Stomach (tissue), 9 donors: ENCODE measurements around the gene PYHIN1. TPM values are rescaled to one million over a fixed set of nuclear protein-coding genes. Genes with fewer than 3 reads are reported as not detected.

ENCODE experiments used
- DNase-seq, 2 donors: peaks; one replicate each; pipeline versions ENCODE4 v3.0.0 to v3.0.0-alpha.2; 2013 to 2019
- H3K27ac ChIP-seq, 5 donors: fragments of 200-600 bp in 4 of 5; sonication (generic) in 4 of 5; one replicate each; pipeline ENCODE4 v1.5.1; 2013 to 2019; ENCODE audit warnings: mild to moderate bottlenecking in 1 of 5, moderate library complexity in 1 of 5
- H3K27me3 ChIP-seq, 3 donors: fragments of 200-600 bp; sonication (generic); one replicate each; pipeline ENCODE4 v1.5.1; 2017 to 2019; ENCODE audit warnings: mixed run types in 1 of 3
- H3K36me3 ChIP-seq, 4 donors: fragments of 200-600 bp; sonication (generic); 1 replicate in 3 of 4; 2 replicates in 1 of 4; pipeline ENCODE4 v1.5.1; 2016 to 2019
- H3K4me1 ChIP-seq, 4 donors: fragments of 200-600 bp; sonication (generic); one replicate each; pipeline ENCODE4 v1.5.1; 2016 to 2019
- H3K4me3 ChIP-seq, 4 donors: fragments of 200-600 bp; sonication (generic) in 3 of 4; one replicate each; pipeline ENCODE4 v1.5.1; 2016 to 2019; ENCODE audit warnings: mild to moderate bottlenecking in 1 of 4
- H3K9me3 ChIP-seq, 4 donors: fragments of 200-600 bp; sonication (generic); one replicate each; pipeline ENCODE4 v1.5.1; 2016 to 2019
- EP300 ChIP-seq: sonication (generic); formaldehyde crosslinking; IDR thresholded peaks from one replicate; pipeline ENCODE4 v1.6.1; 2017; ENCODE audit warnings: antibody characterized with exemption
- POLR2A ChIP-seq, 4 donors: fragments of 450-650 bp; IDR thresholded peaks; one replicate each; pipeline ENCODE4 v1.6.1; 2016; ENCODE audit warnings: antibody characterized with exemption in 4 of 4, control low read depth in 2 of 4, mild to moderate bottlenecking in 1 of 4, moderate library complexity in 1 of 4
- POLR2AphosphoS5 ChIP-seq, 3 donors: sonication (generic); formaldehyde crosslinking; IDR thresholded peaks; one replicate each; pipeline ENCODE4 v1.6.1; 2016; ENCODE audit warnings: antibody characterized with exemption in 3 of 3
- WGBS, 5 donors: extraction: QIAGEN DNeasy Blood & Tissue Kit in 3 of 5; methylation state at CpG; one replicate each; pipeline versions ENCODE4 v1.1.5 to v1.1.7; 2013 to 2018; 5-methylcytosine and 5-hydroxymethylcytosine counted together
- intact Hi-C: fragments of 100-400 bp; cut with DNase I; formaldehyde crosslinking; loops from one replicate; pipeline ENCODE4 v1.15.1; 2023; ENCODE audit warnings: low total_unique reads
- polyA plus RNA-seq, 3 donors: library from polyadenylated mRNA; stranded (reverse); fragments of 200-250 nt; gene quantifications; one replicate each; pipeline ENCODE4 v1.2.3, GENCODE V29; 2013
- total RNA-seq, 5 donors: library from RNA; depleted of rRNA; stranded (reverse); fragments of >200 nt; gene quantifications; one replicate each; pipeline versions ENCODE4 v1.1.0 to v1.2.3, GENCODE V29; 2014 to 2016
- TF ChIP-seq, protein P1 (sequence below), 7 experiments: fragments of 450-650 bp in 4 of 7; fragments of 200-600 bp in 3 of 7; sonication (generic) in 3 of 7; IDR thresholded peaks; one replicate each; pipeline ENCODE4 v1.5.1; 2016 to 2019; ENCODE audit warnings: antibody characterized with exemption in 7 of 7, control low read depth in 2 of 7, mild to moderate bottlenecking in 1 of 7
- donor health status: healthy with polysubstance abuse.
- donor health status: Bipolar disorder and iron deficiency.
- donor health status: healthy.

PYHIN1 gene
- total and polyA plus RNA-seq, 8 donors, result 0.25 to 79.9 (median 2.3) TPM; not detected in 1

DNA sequence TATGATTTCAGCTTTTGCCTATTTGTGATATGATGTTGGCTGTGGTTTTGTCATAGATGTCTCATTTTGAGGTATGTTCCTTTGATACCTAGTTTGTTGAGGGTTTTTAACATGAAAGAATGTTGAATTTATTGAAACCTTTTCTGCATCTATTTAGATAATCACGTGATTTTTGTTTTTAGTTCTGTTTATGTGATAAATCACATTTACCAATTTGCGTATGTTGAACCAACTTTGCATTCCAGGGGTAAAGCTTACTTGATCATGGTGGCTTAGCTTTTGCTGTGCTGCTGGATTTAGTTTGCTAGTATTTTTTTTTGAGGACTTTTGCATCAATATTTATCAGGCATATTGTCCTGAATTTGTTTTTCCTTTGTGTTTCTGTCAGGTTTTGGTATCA is 51.9 kb downstream of the PYHIN1 start:
- intact Hi-C loops, result no loop called here
- DNase-seq, result no peak

DNA sequence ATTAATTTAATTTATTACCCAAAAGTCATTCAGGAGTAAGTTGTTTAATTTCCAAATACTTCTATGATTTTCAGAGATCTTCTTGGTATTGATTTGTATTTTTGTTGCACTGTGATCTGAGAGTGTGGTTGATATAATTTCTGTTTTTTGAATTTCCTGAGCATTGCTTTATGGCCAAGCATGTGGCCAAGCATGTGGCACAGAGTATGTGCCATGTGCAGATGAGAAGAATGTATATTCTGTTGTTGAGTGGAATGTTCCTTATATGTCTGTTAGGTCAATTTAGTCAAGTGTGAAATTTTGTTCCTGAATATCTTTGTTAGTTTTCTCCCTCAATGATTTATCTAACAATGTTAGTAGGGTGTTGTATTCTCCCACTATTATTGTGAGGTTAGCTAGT is 53.0 kb downstream of the PYHIN1 start:
- no peak overlapping the region for H3K27ac ChIP-seq
- intact Hi-C loops, result no loop called here
- H3K4me1 ChIP-seq, result no peaks in the 10 kb centered on the region
- no peak for TF ChIP-seq POLR2AphosphoS5 (IDR thresholded peaks at IDR 0.05)
- TF ChIP-seq POLR2A (IDR thresholded peaks at IDR 0.05), result no peak
- no peak for TF ChIP-seq EP300
- TF ChIP-seq, protein P1, sequence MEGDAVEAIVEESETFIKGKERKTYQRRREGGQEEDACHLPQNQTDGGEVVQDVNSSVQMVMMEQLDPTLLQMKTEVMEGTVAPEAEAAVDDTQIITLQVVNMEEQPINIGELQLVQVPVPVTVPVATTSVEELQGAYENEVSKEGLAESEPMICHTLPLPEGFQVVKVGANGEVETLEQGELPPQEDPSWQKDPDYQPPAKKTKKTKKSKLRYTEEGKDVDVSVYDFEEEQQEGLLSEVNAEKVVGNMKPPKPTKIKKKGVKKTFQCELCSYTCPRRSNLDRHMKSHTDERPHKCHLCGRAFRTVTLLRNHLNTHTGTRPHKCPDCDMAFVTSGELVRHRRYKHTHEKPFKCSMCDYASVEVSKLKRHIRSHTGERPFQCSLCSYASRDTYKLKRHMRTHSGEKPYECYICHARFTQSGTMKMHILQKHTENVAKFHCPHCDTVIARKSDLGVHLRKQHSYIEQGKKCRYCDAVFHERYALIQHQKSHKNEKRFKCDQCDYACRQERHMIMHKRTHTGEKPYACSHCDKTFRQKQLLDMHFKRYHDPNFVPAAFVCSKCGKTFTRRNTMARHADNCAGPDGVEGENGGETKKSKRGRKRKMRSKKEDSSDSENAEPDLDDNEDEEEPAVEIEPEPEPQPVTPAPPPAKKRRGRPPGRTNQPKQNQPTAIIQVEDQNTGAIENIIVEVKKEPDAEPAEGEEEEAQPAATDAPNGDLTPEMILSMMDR (IDR thresholded peaks at IDR 0.05), result no peak
- no peak for DNase-seq
- H3K9me3 ChIP-seq, result peaks cover 0 to 18% (median 13%) of the 10 kb centered on the region in 4 donors
- H3K4me3 ChIP-seq, result no peak overlapping the region
- no peaks in the 10 kb centered on the region for H3K36me3 ChIP-seq
- no peaks in the 10 kb centered on the region for H3K27me3 ChIP-seq

More for the DNA sequence above, 51.9 kb downstream of the PYHIN1 start:
- no peak overlapping the region for H3K27ac ChIP-seq
- no peaks in the 10 kb centered on the region for H3K36me3 ChIP-seq
- H3K4me1 ChIP-seq, result no peaks in the 10 kb centered on the region
- 63 to 81% (median 77%) methylated on average over 2 of the region's 2 CpGs for WGBS, 5 donors
- H3K4me3 ChIP-seq, result no peak overlapping the region
- H3K9me3 ChIP-seq, result peaks cover 0 to 18% (median 13%) of the 10 kb centered on the region in 4 donors
- no peaks in the 10 kb centered on the region for H3K27me3 ChIP-seq
- TF ChIP-seq EP300 (no peak), POLR2AphosphoS5 (IDR thresholded peaks at IDR 0.05) (no peak), POLR2A (IDR thresholded peaks at IDR 0.05) (no peak)
- TF ChIP-seq, protein P1 (IDR thresholded peaks at IDR 0.05), result no peak

DNA sequence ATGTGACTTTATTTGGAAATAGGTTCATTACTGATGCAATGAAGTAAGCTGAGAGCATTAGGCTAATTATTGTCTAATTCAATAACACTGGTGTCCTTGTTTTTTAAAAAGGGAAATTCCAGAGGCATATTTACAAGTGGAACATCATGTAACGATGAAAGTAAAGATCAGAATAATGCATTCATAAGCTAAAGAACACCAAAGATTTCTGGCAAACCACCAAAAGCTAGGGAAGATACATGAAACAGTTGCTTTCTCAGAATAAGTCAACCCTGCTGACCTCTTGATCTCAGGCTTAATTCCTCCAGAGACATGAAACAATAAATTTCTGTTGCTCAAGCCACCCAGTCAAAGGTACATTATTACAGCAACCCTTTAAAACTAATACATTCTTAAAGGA is 58.1 kb downstream of the PYHIN1 start:
- DNase-seq, result no peak
- Histone ChIP-seq H3K36me3 (no peaks in the 10 kb centered on the region), H3K4me3 (no peak overlapping the region), H3K27ac (no peak overlapping the region), H3K4me1 (no peaks in the 10 kb centered on the region), H3K9me3 (no peaks in the 10 kb centered on the region), H3K27me3 (no peaks in the 10 kb centered on the region)
- 50 to 68% (median 60%) methylated on average over 1 of the region's 1 CpG for WGBS, 5 donors
- intact Hi-C loops, result no loop called here
- TF ChIP-seq POLR2A (IDR thresholded peaks at IDR 0.05), result no peak
- TF ChIP-seq, protein P1 (IDR thresholded peaks at IDR 0.05), result no peak
- no peak for TF ChIP-seq POLR2AphosphoS5 (IDR thresholded peaks at IDR 0.05)
- TF ChIP-seq EP300, result no peak

DNA sequence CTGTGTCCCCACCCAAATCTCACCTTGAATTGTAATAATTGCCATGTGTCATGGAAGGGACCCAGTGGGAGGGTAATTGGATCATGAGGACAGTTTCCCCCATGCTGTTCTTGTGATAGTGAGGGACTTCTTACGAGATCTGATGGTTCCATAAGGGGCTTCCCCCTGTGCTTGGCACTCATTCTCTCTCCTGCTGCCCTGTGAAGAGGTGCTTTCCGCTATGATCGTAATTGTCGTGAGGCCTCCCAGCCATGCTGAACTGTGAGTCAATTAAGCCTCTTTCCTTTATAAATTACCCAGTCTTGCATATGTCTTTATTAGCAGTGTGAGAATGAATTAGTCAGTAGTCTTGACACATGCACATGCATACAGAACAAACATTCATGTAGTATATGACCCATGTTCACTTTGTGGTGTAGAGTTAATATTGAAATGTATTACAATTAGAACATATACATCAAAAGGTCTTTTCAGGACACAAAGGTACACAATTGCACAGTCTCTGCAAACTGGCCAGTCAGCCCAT is 61.5 kb downstream of the PYHIN1 start:
- TF ChIP-seq, protein P1 (IDR thresholded peaks at IDR 0.05), result no peak
- no peak for TF ChIP-seq POLR2A (IDR thresholded peaks at IDR 0.05)
- no peak for TF ChIP-seq POLR2AphosphoS5 (IDR thresholded peaks at IDR 0.05)
- TF ChIP-seq EP300, result no peak
- no peak overlapping the region for H3K27ac ChIP-seq
- H3K4me3 ChIP-seq, result no peak overlapping the region
- H3K4me1 ChIP-seq, result no peaks in the 10 kb centered on the region
- WGBS, 5 donors, result 77 to 96% (median 89%) methylated on average over 4 of the region's 4 CpGs
- intact Hi-C loops, result no loop called here
- H3K9me3 ChIP-seq, result peaks cover 0 to 5% (median 0%) of the 10 kb centered on the region in 4 donors
- no peak for DNase-seq
- H3K36me3 ChIP-seq, result no peaks in the 10 kb centered on the region
- H3K27me3 ChIP-seq, result no peaks in the 10 kb centered on the region
